Measurements from ENCODE around the gene DNAJC27.

Gene DNAJC27

GRCh38 chr2:24903161-24904103 is 68.3 kb downstream of the DNAJC27 start:
- DNase-seq, result no peak

GRCh38 chr2:24899361-24899910 is 72.3 kb downstream of the DNAJC27 start:
- no peak for DNase-seq

- DNase-seq, result no peak
These were observed 73.3 kb downstream of the DNAJC27 start for GRCh38 chr2:24898122-24899109.

GRCh38 chr2:24894750-24895149 is 77.0 kb downstream of the DNAJC27 start:
- no peak for DNase-seq

- DNase-seq, result no peak
These were observed 77.8 kb downstream of the DNAJC27 start for GRCh38 chr2:24893934-24894333.
